Measurements from ENCODE around the gene MYO5A. TPM values are rescaled to one million over a fixed set of nuclear protein-coding genes. Genes with fewer than 3 reads are reported as not detected.

MYO5A gene
- total and polyA plus RNA-seq, 8 donors = 2.4 to 11.9 (median 8.1) TPM

GRCh38 chr15:52486003-52486996, 42.4 kb downstream of the MYO5A start:
- H3K4me1 ChIP-seq = peaks cover 0 to 2% (median 0%) of the 10 kb centered on the region in 3 donors
- DNase-seq = no peak
- H3K4me3 ChIP-seq = no peak overlapping the region
- H3K27me3 ChIP-seq = no peaks in the 10 kb centered on the region
- H3K27ac ChIP-seq = no peak overlapping the region
- H3K9me3 ChIP-seq = no peaks in the 10 kb centered on the region
- no peak for FAIRE-seq
- WGBS, 2 donors = 79 to 81% methylated on average over 11 of the region's 11 CpGs
- ATAC-seq = no peak
- TF ChIP-seq, protein P1, sequence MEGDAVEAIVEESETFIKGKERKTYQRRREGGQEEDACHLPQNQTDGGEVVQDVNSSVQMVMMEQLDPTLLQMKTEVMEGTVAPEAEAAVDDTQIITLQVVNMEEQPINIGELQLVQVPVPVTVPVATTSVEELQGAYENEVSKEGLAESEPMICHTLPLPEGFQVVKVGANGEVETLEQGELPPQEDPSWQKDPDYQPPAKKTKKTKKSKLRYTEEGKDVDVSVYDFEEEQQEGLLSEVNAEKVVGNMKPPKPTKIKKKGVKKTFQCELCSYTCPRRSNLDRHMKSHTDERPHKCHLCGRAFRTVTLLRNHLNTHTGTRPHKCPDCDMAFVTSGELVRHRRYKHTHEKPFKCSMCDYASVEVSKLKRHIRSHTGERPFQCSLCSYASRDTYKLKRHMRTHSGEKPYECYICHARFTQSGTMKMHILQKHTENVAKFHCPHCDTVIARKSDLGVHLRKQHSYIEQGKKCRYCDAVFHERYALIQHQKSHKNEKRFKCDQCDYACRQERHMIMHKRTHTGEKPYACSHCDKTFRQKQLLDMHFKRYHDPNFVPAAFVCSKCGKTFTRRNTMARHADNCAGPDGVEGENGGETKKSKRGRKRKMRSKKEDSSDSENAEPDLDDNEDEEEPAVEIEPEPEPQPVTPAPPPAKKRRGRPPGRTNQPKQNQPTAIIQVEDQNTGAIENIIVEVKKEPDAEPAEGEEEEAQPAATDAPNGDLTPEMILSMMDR (IDR thresholded peaks at IDR 0.05) = no peak
- intact Hi-C loops (cut with DNase I) = no loop called here
- no peaks in the 10 kb centered on the region for H3K36me3 ChIP-seq

DNA sequence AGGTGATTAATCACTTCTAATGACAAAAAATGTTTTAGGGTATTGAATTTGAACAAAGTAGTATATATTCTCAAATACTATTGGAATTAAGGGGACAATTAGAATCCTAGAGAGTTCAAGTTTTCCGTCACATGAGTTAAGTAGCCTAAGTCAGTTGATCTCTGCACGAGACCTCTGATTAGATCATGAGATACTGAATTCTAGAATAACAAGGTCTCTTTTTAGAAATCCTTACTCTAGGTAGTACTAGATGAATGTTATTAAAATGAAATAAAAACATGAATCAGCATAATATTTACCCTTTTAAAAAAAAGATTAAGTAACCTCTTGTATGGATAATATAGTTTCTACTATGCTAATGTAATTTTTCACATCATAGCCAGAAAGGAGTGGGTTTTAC, 43.4 kb downstream of the MYO5A start:
- H3K27ac ChIP-seq = no peak overlapping the region
- FAIRE-seq (no peak), ATAC-seq (no peak), DNase-seq (no peak)
- TF ChIP-seq, protein P1 (IDR thresholded peaks at IDR 0.05) = no peak
- no peak overlapping the region for H3K4me3 ChIP-seq
- H3K36me3 ChIP-seq = no peaks in the 10 kb centered on the region
- intact Hi-C loops (cut with DNase I) = no loop called here
- H3K4me1 ChIP-seq = peaks cover 0 to 3% (median 0%) of the 10 kb centered on the region in 3 donors
- 63 to 67% methylated on average over 2 of the region's 2 CpGs for WGBS, 2 donors
- H3K9me3 ChIP-seq = no peaks in the 10 kb centered on the region
- no peaks in the 10 kb centered on the region for H3K27me3 ChIP-seq

DNA sequence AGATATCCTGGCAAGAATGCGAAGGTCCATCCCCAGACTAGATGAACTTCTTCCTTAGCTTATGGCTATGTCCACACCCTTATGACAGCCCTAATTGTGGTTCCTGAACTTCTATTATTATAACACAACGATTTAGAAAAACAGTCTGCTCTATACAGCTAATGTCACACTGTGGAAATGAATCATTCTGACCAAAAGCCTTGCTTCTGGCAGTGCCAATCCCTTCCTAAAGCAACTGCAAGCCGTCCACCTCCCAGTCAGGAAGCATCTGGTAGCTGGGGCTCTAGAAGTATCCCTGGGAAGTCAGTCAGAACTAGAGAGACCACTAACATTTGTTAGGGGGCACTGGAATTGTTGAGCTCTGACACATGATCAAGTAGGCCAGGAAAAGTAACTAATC, 45.0 kb downstream of the MYO5A start:
- TF ChIP-seq, protein P1 (IDR thresholded peaks at IDR 0.05) = no peak
- no peak for DNase-seq
- H3K4me3 ChIP-seq = no peak overlapping the region
- no peaks in the 10 kb centered on the region for H3K36me3 ChIP-seq
- peaks cover 0 to 3% (median 0%) of the 10 kb centered on the region in 3 donors for H3K4me1 ChIP-seq
- intact Hi-C loops (cut with DNase I) = no loop called here
- FAIRE-seq = no peak
- ATAC-seq = peak in 2 of 4 donors; percentile 49 to 50
- 66 to 82% methylated on average over 3 of the region's 3 CpGs for WGBS, 2 donors
- H3K9me3 ChIP-seq = no peaks in the 10 kb centered on the region
- peak overlapping the region in 1 of 4 donors; percentile 23 for H3K27ac ChIP-seq
- H3K27me3 ChIP-seq = no peaks in the 10 kb centered on the region

GRCh38 chr15:52481915-52482314, 46.8 kb downstream of the MYO5A start:
- intact Hi-C loops (cut with DNase I) = no loop called here
- DNase-seq = no peak
- Histone ChIP-seq H3K4me1 (peaks cover 0 to 3% (median 0%) of the 10 kb centered on the region in 3 donors), H3K4me3 (no peak overlapping the region), H3K36me3 (no peaks in the 10 kb centered on the region), H3K27ac (no peak overlapping the region), H3K9me3 (no peaks in the 10 kb centered on the region), H3K27me3 (no peaks in the 10 kb centered on the region)
- ATAC-seq = peak in 3 of 4 donors; percentile 65 to 89 (median 83)
- WGBS, 2 donors = 82 to 85% methylated on average over 3 of the region's 3 CpGs
- FAIRE-seq = no peak
- TF ChIP-seq, protein P1 (IDR thresholded peaks at IDR 0.05) = no peak

DNA sequence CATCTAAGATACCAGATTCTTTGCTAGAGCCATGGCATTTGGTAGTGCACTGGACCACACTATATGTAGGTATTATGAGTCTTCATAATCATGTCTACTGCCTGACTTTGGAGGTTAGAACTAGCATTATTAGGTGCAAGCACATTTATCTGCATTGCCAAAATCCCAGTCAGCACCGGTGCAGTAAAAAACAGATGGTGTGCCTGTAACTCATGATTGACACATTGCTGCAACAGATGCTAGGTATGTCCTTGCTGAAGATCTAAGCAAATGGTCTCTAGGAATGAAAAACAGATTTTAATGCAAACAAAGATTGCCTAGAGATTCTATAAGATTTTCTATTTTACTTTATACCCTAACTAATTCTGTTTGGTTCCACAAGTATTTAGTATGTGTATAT, 47.7 kb downstream of the MYO5A start:
- WGBS, 2 donors = 95 to 97% methylated on average over 1 of the region's 1 CpG
- ATAC-seq (no peak), FAIRE-seq (no peak)

More for the DNA sequence above, 47.7 kb downstream of the MYO5A start:
- intact Hi-C loops (cut with DNase I) = no loop called here
- no peaks in the 10 kb centered on the region for H3K9me3 ChIP-seq
- peaks cover 0 to 3% (median 0%) of the 10 kb centered on the region in 3 donors for H3K4me1 ChIP-seq
- TF ChIP-seq, protein P1 (IDR thresholded peaks at IDR 0.05) = no peak
- no peak overlapping the region for H3K27ac ChIP-seq
- H3K4me3 ChIP-seq = no peak overlapping the region
- DNase-seq = no peak
- H3K36me3 ChIP-seq = no peaks in the 10 kb centered on the region
- no peaks in the 10 kb centered on the region for H3K27me3 ChIP-seq
